Stomach (tissue), 9 donors: ENCODE measurements around the gene CHPT1. TPM values are rescaled to one million over a fixed set of nuclear protein-coding genes. Genes with fewer than 3 reads are reported as not detected.
"Not testable (repeated sequence)": the region's sequence is repeated elsewhere in the genome, so short reads cannot be mapped to it uniquely, and the experiment has no call there.

Source experiments
- DNase-seq, 2 donors: peaks; one replicate each; pipeline versions ENCODE4 v3.0.0 to v3.0.0-alpha.2; 2013 to 2019
- H3K27ac ChIP-seq, 5 donors: fragments of 200-600 bp in 4 of 5; sonication (generic) in 4 of 5; one replicate each; pipeline ENCODE4 v1.5.1; 2013 to 2019; ENCODE audit warnings: mild to moderate bottlenecking in 1 of 5, moderate library complexity in 1 of 5
- H3K27me3 ChIP-seq, 3 donors: fragments of 200-600 bp; sonication (generic); one replicate each; pipeline ENCODE4 v1.5.1; 2017 to 2019; ENCODE audit warnings: mixed run types in 1 of 3
- H3K36me3 ChIP-seq, 4 donors: fragments of 200-600 bp; sonication (generic); 1 replicate in 3 of 4; 2 replicates in 1 of 4; pipeline ENCODE4 v1.5.1; 2016 to 2019
- H3K4me1 ChIP-seq, 4 donors: fragments of 200-600 bp; sonication (generic); one replicate each; pipeline ENCODE4 v1.5.1; 2016 to 2019
- H3K4me3 ChIP-seq, 4 donors: fragments of 200-600 bp; sonication (generic) in 3 of 4; one replicate each; pipeline ENCODE4 v1.5.1; 2016 to 2019; ENCODE audit warnings: mild to moderate bottlenecking in 1 of 4
- H3K9me3 ChIP-seq, 4 donors: fragments of 200-600 bp; sonication (generic); one replicate each; pipeline ENCODE4 v1.5.1; 2016 to 2019
- CTCF ChIP-seq, 7 experiments: fragments of 450-650 bp in 4 of 7; fragments of 200-600 bp in 3 of 7; sonication (generic) in 3 of 7; IDR thresholded peaks; one replicate each; pipeline ENCODE4 v1.5.1; 2016 to 2019; ENCODE audit warnings: antibody characterized with exemption in 7 of 7, control low read depth in 2 of 7, mild to moderate bottlenecking in 1 of 7
- EP300 ChIP-seq: sonication (generic); formaldehyde crosslinking; IDR thresholded peaks from one replicate; pipeline ENCODE4 v1.6.1; 2017; ENCODE audit warnings: antibody characterized with exemption
- POLR2A ChIP-seq, 4 donors: fragments of 450-650 bp; IDR thresholded peaks; one replicate each; pipeline ENCODE4 v1.6.1; 2016; ENCODE audit warnings: antibody characterized with exemption in 4 of 4, control low read depth in 2 of 4, mild to moderate bottlenecking in 1 of 4, moderate library complexity in 1 of 4
- POLR2AphosphoS5 ChIP-seq, 3 donors: sonication (generic); formaldehyde crosslinking; IDR thresholded peaks; one replicate each; pipeline ENCODE4 v1.6.1; 2016; ENCODE audit warnings: antibody characterized with exemption in 3 of 3
- WGBS, 5 donors: extraction: QIAGEN DNeasy Blood & Tissue Kit in 3 of 5; methylation state at CpG; one replicate each; pipeline versions ENCODE4 v1.1.5 to v1.1.7; 2013 to 2018; 5-methylcytosine and 5-hydroxymethylcytosine counted together
- intact Hi-C: fragments of 100-400 bp; cut with DNase I; formaldehyde crosslinking; loops from one replicate; pipeline ENCODE4 v1.15.1; 2023; ENCODE audit warnings: low total_unique reads
- polyA plus RNA-seq, 3 donors: library from polyadenylated mRNA; stranded (reverse); fragments of 200-250 nt; gene quantifications; one replicate each; pipeline ENCODE4 v1.2.3, GENCODE V29; 2013
- total RNA-seq, 5 donors: library from RNA; depleted of rRNA; stranded (reverse); fragments of >200 nt; gene quantifications; one replicate each; pipeline versions ENCODE4 v1.1.0 to v1.2.3, GENCODE V29; 2014 to 2016
- donor health status: healthy with polysubstance abuse.
- donor health status: Bipolar disorder and iron deficiency.
- donor health status: healthy.

The CHPT1 gene
- total and polyA plus RNA-seq, 8 donors: 34.2 to 618 (median 78.9) TPM

DNA sequence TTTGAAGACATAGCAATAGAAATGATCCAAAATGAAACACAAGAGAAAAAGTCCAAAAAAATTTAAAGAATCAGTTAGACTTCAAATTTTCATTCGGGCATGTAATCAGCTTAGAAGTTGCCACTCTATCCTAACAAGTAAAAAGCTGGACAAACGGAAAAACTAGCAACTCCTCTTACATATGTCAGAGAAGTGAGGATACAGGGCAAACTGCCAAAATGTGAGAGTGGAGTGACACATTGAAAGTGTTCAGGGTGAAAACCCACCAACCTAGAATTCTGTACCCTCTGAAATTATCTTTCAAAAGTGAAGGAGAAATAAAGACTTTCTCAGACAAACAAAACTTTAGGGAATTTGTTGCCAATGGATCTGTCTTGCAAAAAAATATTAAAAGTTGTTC is 42.0 kb upstream of the CHPT1 start:
- TF ChIP-seq EP300 (no peak), CTCF (IDR thresholded peaks at IDR 0.05) (no peak), POLR2A (IDR thresholded peaks at IDR 0.05) (no peak), POLR2AphosphoS5 (IDR thresholded peaks at IDR 0.05) (no peak)
- no peak overlapping the region for H3K4me3 ChIP-seq
- H3K36me3 ChIP-seq: no peaks in the 10 kb centered on the region
- DNase-seq: no peak
- intact Hi-C loops: no loop called here
- H3K4me1 ChIP-seq: no peaks in the 10 kb centered on the region
- no peaks in the 10 kb centered on the region for H3K9me3 ChIP-seq
- no peaks in the 10 kb centered on the region for H3K27me3 ChIP-seq
- H3K27ac ChIP-seq: no peak overlapping the region
- WGBS, 5 donors: 41 to 63% (median 53%) methylated on average over 2 of the region's 2 CpGs

DNA sequence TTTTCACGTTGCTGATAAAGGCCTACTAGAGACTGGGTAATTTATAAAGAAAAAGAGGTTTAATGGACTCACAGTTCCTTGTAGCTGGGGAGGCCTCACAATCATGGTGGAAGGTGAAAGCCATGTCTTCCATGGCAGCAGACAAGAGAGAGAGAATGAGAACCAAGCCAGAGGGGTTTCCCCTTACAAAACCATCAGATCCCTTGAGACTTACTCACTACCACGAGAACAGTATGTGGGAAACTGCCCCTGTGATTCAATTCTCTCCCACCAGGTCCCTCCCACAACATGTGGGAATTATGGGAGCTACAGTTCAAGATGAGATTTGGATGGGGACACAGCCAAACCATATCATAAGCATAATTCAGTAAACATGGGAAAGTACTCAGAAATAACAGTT is 36.8 kb upstream of the CHPT1 start:
- H3K27me3 ChIP-seq, intact Hi-C loops, H3K4me1 ChIP-seq, H3K4me3 ChIP-seq, H3K9me3 ChIP-seq, DNase-seq, H3K36me3 ChIP-seq, H3K27ac ChIP-seq: not testable (repeated sequence)
- 68 to 84% (median 82%) methylated on average over 2 of the region's 2 CpGs for WGBS, 5 donors

GRCh38 chr12:101663298-101663697 is 34.1 kb upstream of the CHPT1 start:
- intact Hi-C loops: no loop called here
- Histone ChIP-seq H3K27ac (no peak overlapping the region), H3K4me3 (no peak overlapping the region), H3K36me3 (no peaks in the 10 kb centered on the region), H3K4me1 (no peaks in the 10 kb centered on the region), H3K27me3 (no peaks in the 10 kb centered on the region), H3K9me3 (no peaks in the 10 kb centered on the region)
- DNase-seq: no peak
- 79 to 90% (median 86%) methylated on average over 6 of the region's 6 CpGs for WGBS, 5 donors
- TF ChIP-seq CTCF (IDR thresholded peaks at IDR 0.05): no peak

- H3K9me3 ChIP-seq: no peaks in the 10 kb centered on the region
- no peak overlapping the region for H3K4me3 ChIP-seq
- H3K4me1 ChIP-seq: peaks cover 0 to 2% (median 0%) of the 10 kb centered on the region in 4 donors
- intact Hi-C loops: no loop called here
- no peak overlapping the region for H3K27ac ChIP-seq
- no peaks in the 10 kb centered on the region for H3K27me3 ChIP-seq
- H3K36me3 ChIP-seq: no peaks in the 10 kb centered on the region
- TF ChIP-seq EP300 (no peak), CTCF (IDR thresholded peaks at IDR 0.05) (no peak), POLR2A (IDR thresholded peaks at IDR 0.05) (no peak), POLR2AphosphoS5 (IDR thresholded peaks at IDR 0.05) (no peak)
- DNase-seq: no peak
- WGBS, 5 donors: 76 to 89% (median 81%) methylated on average over 7 of the region's 7 CpGs
Observed at GRCh38 chr12:101664992-101665391, 32.4 kb upstream of the CHPT1 start.

DNA sequence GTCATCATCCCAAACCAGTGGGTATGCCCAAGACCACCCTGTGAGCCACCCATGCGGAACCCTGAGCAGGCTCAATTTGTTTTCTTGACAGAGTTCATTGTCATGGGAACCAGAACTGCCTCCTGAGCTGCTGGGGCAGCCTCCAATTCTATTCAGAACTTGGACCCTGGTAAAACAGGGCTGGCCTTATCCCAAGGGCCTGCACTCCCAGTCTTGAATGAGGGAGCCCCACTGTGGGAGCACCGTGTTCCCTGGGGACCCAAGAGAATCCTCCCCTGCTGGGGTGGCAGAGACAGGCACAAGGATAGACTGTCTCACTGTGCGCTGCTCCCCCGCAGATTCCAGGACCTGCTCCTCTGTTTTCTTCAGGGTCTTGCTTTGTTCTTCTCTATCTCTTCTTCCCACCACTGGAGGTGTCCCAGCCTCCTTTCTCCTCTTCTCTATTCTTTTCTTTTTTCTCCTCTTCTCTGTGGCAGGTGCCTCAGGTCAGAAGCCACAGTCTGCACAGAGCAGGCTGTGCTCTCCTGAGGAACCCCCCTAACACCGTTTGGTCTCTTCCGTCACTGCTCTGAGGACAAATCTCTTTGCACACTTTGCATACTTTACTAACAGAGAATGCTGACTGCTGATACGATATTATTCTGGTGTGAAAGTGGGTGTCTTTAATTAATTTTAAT is 31.2 kb upstream of the CHPT1 start:
- Histone ChIP-seq H3K4me1 (peaks cover 0 to 12% (median 0%) of the 10 kb centered on the region in 4 donors), H3K27ac (no peak overlapping the region), H3K36me3 (no peaks in the 10 kb centered on the region), H3K4me3 (no peak overlapping the region), H3K27me3 (no peaks in the 10 kb centered on the region), H3K9me3 (no peaks in the 10 kb centered on the region)
- intact Hi-C loops: no loop called here
- TF ChIP-seq POLR2A (IDR thresholded peaks at IDR 0.05) (no peak), EP300 (no peak), CTCF (IDR thresholded peaks at IDR 0.05) (no peak), POLR2AphosphoS5 (IDR thresholded peaks at IDR 0.05) (no peak)
- DNase-seq: no peak
- WGBS, 5 donors: 77 to 86% (median 84%) methylated on average over 6 to 7 of the region's 7 CpGs
